Right kidney (tissue), 1 donor: ENCODE measurements around the gene MMADHC.

Experiments
- DNase-seq: peaks from one replicate; pipeline ENCODE4 v3.0.0-alpha.2; 2016

Gene MMADHC

DNA sequence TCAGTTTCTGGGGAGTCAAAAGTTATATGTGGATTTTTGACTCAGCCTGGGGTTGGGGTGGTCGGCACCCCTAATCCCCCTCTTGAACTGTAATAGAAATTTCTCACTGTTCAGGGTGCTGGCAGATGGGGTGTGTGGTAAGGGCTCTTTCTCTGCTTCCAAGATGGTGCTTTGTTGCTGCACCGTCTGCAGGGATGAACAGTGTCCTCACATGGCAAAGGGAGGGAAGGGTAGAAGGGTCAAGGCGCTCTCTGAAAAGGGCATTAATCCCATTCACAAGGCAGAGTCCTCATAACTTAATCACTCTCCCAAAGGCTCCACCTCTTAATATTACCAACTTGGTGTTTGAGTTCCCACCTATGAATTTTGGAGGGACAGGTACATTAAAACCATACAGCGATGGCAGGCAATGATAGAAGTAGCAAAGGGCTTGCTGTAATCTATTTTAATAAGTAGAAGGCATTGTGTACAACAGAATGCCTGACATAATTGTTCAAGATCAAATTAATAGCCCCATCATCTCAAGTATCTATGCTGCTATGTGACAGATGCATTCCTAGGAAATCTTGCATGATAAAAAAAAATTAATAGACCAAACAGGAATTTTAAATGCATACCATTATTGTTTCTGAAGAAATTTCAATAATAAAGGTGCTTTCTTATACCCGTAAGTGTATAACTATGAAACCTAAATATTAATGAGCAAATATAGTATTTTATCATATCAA lies 28.1 kb downstream of the MMADHC start:
- no peak for DNase-seq

GRCh38 chr2:149556452-149556851 lies 31.1 kb downstream of the MMADHC start:
- no peak for DNase-seq

DNA sequence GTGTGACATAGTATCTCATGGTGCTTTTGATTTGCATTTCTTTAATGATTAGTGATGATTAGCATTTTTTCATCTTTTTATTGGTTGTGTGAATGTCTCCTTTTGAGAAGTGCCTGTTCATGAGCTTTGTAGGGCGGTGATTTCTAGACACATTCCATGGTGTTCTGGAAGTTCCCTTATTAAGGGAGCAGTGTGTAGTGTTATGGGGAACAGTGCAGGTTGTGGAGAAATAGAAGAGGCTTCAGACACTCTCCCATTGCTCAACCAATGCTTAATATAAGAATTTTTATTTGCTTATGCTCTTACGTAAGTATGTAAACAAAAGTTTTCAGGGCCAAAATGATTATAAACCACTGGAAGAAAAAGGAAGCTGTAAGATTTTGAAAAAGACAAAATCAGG lies 34.7 kb downstream of the MMADHC start:
- no peak for DNase-seq

GRCh38 chr2:149552226-149552625 lies 35.3 kb downstream of the MMADHC start:
- DNase-seq = no peak

- no peak for DNase-seq
Measured at GRCh38 chr2:149544692-149545091, 42.9 kb downstream of the MMADHC start.

DNA sequence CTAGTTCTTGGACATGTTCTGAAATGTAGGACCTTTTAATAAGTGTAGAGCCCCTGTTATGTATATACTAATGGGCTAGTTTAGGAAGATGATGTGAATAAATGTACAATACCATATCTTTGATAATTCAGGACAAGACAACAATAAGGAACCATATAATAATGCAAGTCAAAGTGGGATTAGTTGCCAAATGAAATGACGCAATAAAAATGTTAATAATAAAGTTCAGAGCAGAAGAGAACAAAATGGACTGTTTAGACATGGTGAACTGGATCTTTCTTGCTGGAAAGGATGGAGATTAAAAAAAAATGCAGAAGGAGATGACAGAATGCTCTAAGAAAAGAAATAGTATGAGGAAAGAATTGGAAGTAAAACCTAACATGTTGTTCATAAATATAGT lies 43.7 kb downstream of the MMADHC start:
- DNase-seq = no peak

GRCh38 chr2:149540138-149540537 lies 47.4 kb downstream of the MMADHC start:
- DNase-seq = no peak

DNA sequence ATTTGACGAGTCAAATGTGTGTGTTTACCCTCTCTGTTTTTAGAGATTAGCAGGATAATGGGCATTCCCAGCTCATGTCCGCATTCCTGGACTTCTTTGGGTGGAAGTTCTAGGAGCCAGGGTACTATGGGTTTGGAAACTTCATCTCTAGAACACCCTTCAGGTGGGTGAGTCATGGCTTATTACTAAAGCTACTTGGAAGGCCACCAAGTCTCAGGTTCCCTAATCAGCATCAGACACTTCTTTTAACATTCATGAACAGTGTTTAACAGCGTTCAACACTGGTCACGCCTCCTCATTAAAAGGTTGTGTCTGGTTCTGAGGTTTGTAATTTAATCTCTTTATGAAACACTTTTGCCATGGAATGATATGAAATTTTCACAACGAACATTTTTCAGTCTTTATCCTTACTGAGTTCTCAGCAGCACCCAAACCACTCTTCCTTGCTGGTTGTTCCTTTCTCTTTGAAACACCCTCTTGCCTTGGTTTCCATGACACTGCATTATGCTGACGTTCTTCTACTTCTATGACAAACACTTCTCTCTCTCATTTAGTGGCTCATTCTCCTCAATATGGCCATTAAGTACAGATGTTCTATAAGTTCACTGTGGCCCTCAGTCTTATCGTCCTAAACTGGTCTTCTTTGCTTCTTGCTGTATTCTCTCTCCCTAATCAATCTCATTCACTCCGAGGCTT lies 49.3 kb downstream of the MMADHC start:
- no peak for DNase-seq

DNA sequence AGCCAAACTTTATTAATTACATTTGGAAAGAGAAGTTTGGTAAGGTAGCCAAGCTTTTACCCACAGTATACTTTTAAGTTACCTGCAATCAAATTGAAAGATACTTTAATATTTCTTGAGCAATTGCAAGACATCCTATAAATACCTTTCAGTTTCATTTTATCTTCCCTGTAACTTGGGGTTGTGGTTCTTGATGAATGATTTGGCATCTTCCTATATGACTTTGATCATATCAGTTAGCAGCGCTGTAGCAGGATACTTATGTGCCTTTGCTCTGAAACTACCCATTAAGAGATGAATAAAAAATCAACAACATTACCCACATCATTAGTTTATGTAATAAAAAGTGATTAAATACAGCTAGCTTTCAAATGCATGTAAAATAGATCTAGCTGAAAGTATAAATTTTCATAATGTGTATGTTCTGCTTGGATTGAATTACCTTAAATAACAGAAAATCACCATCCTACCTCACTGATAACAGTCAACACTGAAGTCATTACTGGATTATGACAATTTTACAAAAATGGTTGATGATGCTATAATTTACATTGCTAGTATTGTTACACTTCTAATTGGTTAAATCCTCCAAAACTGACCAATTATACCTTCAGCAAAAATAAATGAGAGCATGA lies 50.4 kb downstream of the MMADHC start:
- no peak for DNase-seq

- no peak for DNase-seq
Measured at GRCh38 chr2:149536649-149537048, 50.9 kb downstream of the MMADHC start.

- no peak for DNase-seq
Measured at GRCh38 chr2:149534674-149535073, 52.9 kb downstream of the MMADHC start.

DNA sequence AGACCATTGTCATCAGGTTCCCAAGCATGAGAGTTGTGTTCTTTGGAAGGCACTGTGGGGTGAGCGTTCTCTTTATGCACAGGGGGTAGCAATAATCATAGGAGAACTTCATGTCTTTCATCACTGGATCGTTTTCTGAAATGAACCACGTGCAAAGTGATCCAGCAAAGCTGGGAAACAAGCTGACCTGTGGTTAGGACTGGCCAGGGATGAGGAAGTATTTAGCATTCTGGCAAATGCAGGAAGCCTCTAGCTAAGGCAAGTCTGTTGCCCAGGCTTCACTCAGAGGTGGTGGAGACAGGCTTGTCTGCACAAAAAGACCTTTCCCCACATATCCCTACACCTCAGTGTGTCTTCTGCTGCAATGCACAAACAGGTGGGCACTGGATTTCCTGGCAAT lies 58.6 kb downstream of the MMADHC start:
- no peak for DNase-seq

- DNase-seq = no peak
Measured at GRCh38 chr2:149527998-149528755, 59.4 kb downstream of the MMADHC start.

- no peak for DNase-seq
Measured at GRCh38 chr2:149526689-149527088, 60.9 kb downstream of the MMADHC start.

- no peak for DNase-seq
Measured at GRCh38 chr2:149525323-149525722, 62.3 kb downstream of the MMADHC start.
